H1 (cell line): ENCODE results near the gene TMEM117. TPM values are rescaled to one million over a fixed set of nuclear protein-coding genes. Genes with fewer than 3 reads are reported as not detected.

Experiments used
- CTCF ChIA-PET: fragments of 300-600 bp; sonication (Branson Sonifier 250); formaldehyde crosslinking; loops from one replicate; lab custom pipeline; 2021; ENCODE audit not compliant: partially characterized antibody; lab: Charles Lee
- POLR2A ChIA-PET: fragments of 300-600 bp; sonication (Branson Sonifier 250); formaldehyde crosslinking; loops from one replicate; lab custom pipeline; 2021; ENCODE audit warnings: inconsistent platforms; ENCODE audit not compliant: partially characterized antibody; lab: Charles Lee
- DNase-seq, 2 experiments: peaks; one replicate each; pipeline versions ENCODE4 v3.0.0 to v3.0.0-alpha.2; 2010 to 2022; ENCODE audit warnings: low spot score in 2 of 2, low read depth in 1 of 2, mixed read lengths in 1 of 2
- FAIRE-seq: peaks from 2 replicates; lab custom pipeline; 2011; peaks lifted over from hg19 to GRCh38; lab: Jason Lieb, UNC
- H2AFZ ChIP-seq: 2 replicates; pipeline ENCODE4 v1.8.1; 2012; ENCODE audit warnings: low read length, inconsistent platforms
- H2AK5ac ChIP-seq: 2 replicates; pipeline ENCODE4 v1.6.1; 2013; ENCODE audit warnings: low read depth, low read length
- H2BK120ac ChIP-seq: replicated peaks from 2 replicates; pipeline ENCODE3; 2013; ENCODE audit warnings: low read depth, low read length, inconsistent platforms
- H2BK12ac ChIP-seq: 2 replicates; pipeline ENCODE4 v1.6.1; 2013; ENCODE audit warnings: low read depth, low read length
- H2BK15ac ChIP-seq: 2 replicates; pipeline ENCODE4 v1.6.1; 2013; ENCODE audit warnings: low read length
- H2BK20ac ChIP-seq: 2 replicates; pipeline ENCODE4 v1.6.1; 2013; ENCODE audit warnings: low read length
- H2BK5ac ChIP-seq: 2 replicates; pipeline ENCODE4 v1.6.1; 2013; ENCODE audit warnings: low read depth, low read length
- H3K14ac ChIP-seq: 2 replicates; pipeline ENCODE4 v1.6.1; 2013; ENCODE audit warnings: inconsistent platforms; ENCODE audit not compliant: insufficient read length
- H3K18ac ChIP-seq: 2 replicates; pipeline ENCODE4 v1.6.1; 2013; ENCODE audit warnings: low read length; ENCODE audit errors: extremely low read depth
- H3K23ac ChIP-seq: 2 replicates; pipeline ENCODE4 v1.6.1; 2013; ENCODE audit warnings: inconsistent platforms; ENCODE audit not compliant: insufficient read length
- H3K23me2 ChIP-seq: 2 replicates; pipeline ENCODE4 v1.6.1; 2013; ENCODE audit warnings: low read depth, low read length
- H3K27ac ChIP-seq: 2 replicates; pipeline ENCODE4 v1.6.1; 2011; ENCODE audit warnings: low read depth, low read length, inconsistent platforms
- H3K27me3 ChIP-seq, 4 experiments: replicated peaks in 1 of 4; 1 replicate in 1 of 4; 2 replicates in 3 of 4; pipeline versions ENCODE4 v1.6.1 to v1.8.1; 2011 to 2013; ENCODE audit warnings: low read length in 3 of 4, mild to moderate bottlenecking in 3 of 4, inconsistent platforms in 2 of 4, mixed read lengths in 2 of 4, moderate library complexity in 1 of 4; ENCODE audit not compliant: control insufficient read depth in 3 of 4, insufficient read depth in 3 of 4; ENCODE audit errors: extremely low read depth in 1 of 4
- H3K36me3 ChIP-seq, 4 experiments: 2 replicates each; pipeline versions ENCODE4 v1.6.1 to v1.8.1; 2011 to 2013; ENCODE audit warnings: mild to moderate bottlenecking in 4 of 4, low read length in 3 of 4, moderate library complexity in 2 of 4, control low read depth in 1 of 4, inconsistent platforms in 1 of 4; ENCODE audit not compliant: insufficient read depth in 4 of 4, control insufficient read depth in 2 of 4
- H3K4ac ChIP-seq: replicated peaks from 2 replicates; pipeline ENCODE3; 2013; ENCODE audit warnings: low read length, low read depth, mixed read lengths, inconsistent platforms; ENCODE audit not compliant: insufficient read length
- H3K4me1 ChIP-seq, 4 experiments: replicated peaks in 1 of 4; 1 replicate in 1 of 4; 2 replicates in 3 of 4; pipeline versions ENCODE4 v1.6.1 to v1.8.1; 2011 to 2013; ENCODE audit warnings: low read length in 3 of 4, inconsistent platforms in 2 of 4, mixed read lengths in 1 of 4; ENCODE audit not compliant: insufficient read depth in 4 of 4, control insufficient read depth in 3 of 4
- H3K4me2 ChIP-seq, 2 experiments: 2 replicates each; pipeline versions ENCODE4 v1.6.1 to v1.8.1; 2011 to 2013; ENCODE audit warnings: low read depth in 2 of 2, low read length in 2 of 2, control low read depth in 1 of 2, inconsistent platforms in 1 of 2, mild to moderate bottlenecking in 1 of 2; ENCODE audit not compliant: insufficient read depth in 1 of 2
- H3K4me3 ChIP-seq, 4 experiments: fragments of 200-600, 300-600 bp in 1 of 4; sonication (generic), shearing (Covaris generic), sonication (Bioruptor Twin) in 1 of 4; 2 replicates each; pipeline versions ENCODE4 v1.5.1 to v1.8.1; 2011 to 2016; ENCODE audit warnings: low read length in 4 of 4, low read depth in 3 of 4, control low read depth in 2 of 4, inconsistent platforms in 2 of 4, mild to moderate bottlenecking in 2 of 4, mixed read lengths in 1 of 4, moderate library complexity in 1 of 4; ENCODE audit not compliant: insufficient read depth in 2 of 4; ENCODE audit errors: extremely low read depth in 1 of 4
- H3K56ac ChIP-seq: replicated peaks from 2 replicates; pipeline ENCODE3; 2013; ENCODE audit warnings: low read depth, mild to moderate bottlenecking, mixed read lengths, low read length, inconsistent platforms; ENCODE audit not compliant: insufficient read length
- H3K79me1 ChIP-seq: 2 replicates; pipeline ENCODE4 v1.6.1; 2013; ENCODE audit warnings: low read depth, low read length, control low read depth
- H3K79me2 ChIP-seq, 2 experiments: 2 replicates each; pipeline versions ENCODE4 v1.6.1 to v1.8.1; 2012 to 2013; ENCODE audit warnings: low read length in 2 of 2, mild to moderate bottlenecking in 2 of 2, inconsistent platforms in 1 of 2; ENCODE audit not compliant: insufficient read depth in 2 of 2, control insufficient read depth in 1 of 2
- H3K9ac ChIP-seq, 4 experiments: replicated peaks in 1 of 4; 1 replicate in 1 of 4; 2 replicates in 3 of 4; pipeline versions ENCODE4 v1.6.1 to v1.8.1; 2011 to 2013; ENCODE audit warnings: low read depth in 3 of 4, low read length in 3 of 4, control low read depth in 2 of 4, mild to moderate bottlenecking in 2 of 4, moderate library complexity in 2 of 4, inconsistent platforms in 1 of 4; ENCODE audit errors: extremely low read depth in 1 of 4
- H3K9me3 ChIP-seq, 2 experiments: 2 replicates each; pipeline versions ENCODE4 v1.6.1 to v1.8.1; 2012 to 2013; ENCODE audit warnings: mild to moderate bottlenecking in 2 of 2, moderate library complexity in 2 of 2, control low read depth in 1 of 2, inconsistent platforms in 1 of 2, low read depth in 1 of 2, low read length in 1 of 2, mixed read lengths in 1 of 2; ENCODE audit not compliant: insufficient read depth in 2 of 2
- H4K20me1 ChIP-seq, 2 experiments: replicated peaks in 1 of 2; 2 replicates each; pipeline versions ENCODE3 to v1.8.1; 2011 to 2013; ENCODE audit warnings: inconsistent platforms in 2 of 2, low read length in 2 of 2, mild to moderate bottlenecking in 1 of 2; ENCODE audit not compliant: insufficient read depth in 2 of 2, control insufficient read depth in 1 of 2
- H4K5ac ChIP-seq: 2 replicates; pipeline ENCODE4 v1.6.1; 2013; ENCODE audit warnings: low read length, low read depth, mixed read lengths, inconsistent platforms; ENCODE audit not compliant: insufficient read length
- H4K8ac ChIP-seq: 2 replicates; pipeline ENCODE4 v1.8.0; 2013; ENCODE audit warnings: mild to moderate bottlenecking, moderate library complexity, low read length, inconsistent platforms; ENCODE audit not compliant: insufficient read depth; ENCODE audit errors: extremely low read depth
- H4K91ac ChIP-seq: replicated peaks from 2 replicates; pipeline ENCODE3; 2013; ENCODE audit warnings: low read length, mixed read lengths, inconsistent platforms; ENCODE audit not compliant: insufficient read length
- GABPA ChIP-seq: IDR thresholded peaks from 2 replicates; pipeline ENCODE4 v1.6.1; 2011; ENCODE audit warnings: mild to moderate bottlenecking, low read length, moderate library complexity, borderline replicate concordance; ENCODE audit not compliant: insufficient read depth
- MAX ChIP-seq: IDR thresholded peaks from 2 replicates; pipeline ENCODE4 v1.6.1; 2012; ENCODE audit warnings: inconsistent platforms
- NRF1 ChIP-seq: IDR thresholded peaks from 2 replicates; pipeline ENCODE4 v1.6.1; 2011; ENCODE audit warnings: mild to moderate bottlenecking, low read depth, low read length, improper control_type of control experiment
- POU5F1 ChIP-seq: IDR thresholded peaks from 2 replicates; pipeline ENCODE4 v1.6.1; 2011; ENCODE audit warnings: low read depth, mild to moderate bottlenecking, low read length, moderate library complexity
- RBBP5 ChIP-seq: IDR thresholded peaks from 2 replicates; pipeline ENCODE4 v1.7.1; 2012; ENCODE audit warnings: low read depth, mild to moderate bottlenecking, inconsistent platforms, low read length, moderate library complexity, borderline replicate concordance
- SIX5 ChIP-seq: IDR thresholded peaks from 2 replicates; pipeline ENCODE4 v1.6.1; 2011; ENCODE audit warnings: mild to moderate bottlenecking, low read depth, low read length
- SRF ChIP-seq: IDR thresholded peaks from 2 replicates; pipeline ENCODE4 v1.6.1; 2011; ENCODE audit warnings: mild to moderate bottlenecking, low read depth, low read length, moderate library complexity
- polyA plus RNA-seq, 7 experiments: library from polyadenylated mRNA; depleted of rRNA in 3 of 7; stranded (reverse) in 5 of 7; unstranded in 2 of 7; fragments of >200 nt in 5 of 7; fragments of 200-250 nt in 2 of 7; gene quantifications; 1 replicate in 5 of 7; 2 replicates in 1 of 7; 4 replicates in 1 of 7; pipeline versions ENCODE4 v1.2.1 to v1.2.3, GENCODE V29; 2011 to 2013; ENCODE audit warnings: missing spikeins in 2 of 7, mixed read lengths in 2 of 7
- total RNA-seq: library from RNA; stranded (reverse); fragmentation: NEBNext Ultra II Directional; extraction: Animal tissue kit (Norgen Biotek cat#: 25700); gene quantifications from 2 replicates; pipeline ENCODE4 v1.2.1, GENCODE V29; 2021

Gene TMEM117
- total and polyA plus RNA-seq, 2 of the 8 experiments (the other 6 are each of a cell fraction or from before 2014, with no cell fraction given): 0.80 to 1.4 TPM

GRCh38 chr12:43992856-43993255, 157.0 kb downstream of the TMEM117 start:
- H3K4me1 ChIP-seq: no peaks in the 10 kb centered on the region
- no peak for TF ChIP-seq SIX5
- no peak for TF ChIP-seq SRF
- TF ChIP-seq GABPA: no peak
- TF ChIP-seq NRF1: no peak
- no peak for TF ChIP-seq MAX
- no peak for TF ChIP-seq RBBP5
- TF ChIP-seq POU5F1: no peak
- no peak overlapping the region for H2BK12ac ChIP-seq
- no peak overlapping the region for H3K4ac ChIP-seq
- no peak overlapping the region for H3K18ac ChIP-seq
- H4K91ac ChIP-seq: no peak overlapping the region
- no peaks in the 10 kb centered on the region for H3K79me1 ChIP-seq
- no peak overlapping the region for H3K27ac ChIP-seq
- no peaks in the 10 kb centered on the region for H3K36me3 ChIP-seq
- H4K5ac ChIP-seq: no peak overlapping the region
- ChIA-PET CTCF (interaction anchor here (1.3 kb wide), 1 partner anchor 8 kb away, joined by 4 read pairs; no protein-coding TSS in a partner anchor), POLR2A (no interaction called here)
- no peak overlapping the region for H2AFZ ChIP-seq
- H3K9ac ChIP-seq: no peak overlapping the region
- no peak overlapping the region for H3K4me3 ChIP-seq
- H3K79me2 ChIP-seq: no peaks in the 10 kb centered on the region
- no peak overlapping the region for H3K23ac ChIP-seq
- H3K4me2 ChIP-seq: no peak overlapping the region
- H3K23me2 ChIP-seq: no peaks in the 10 kb centered on the region
- no peak for FAIRE-seq
- DNase-seq: no peak
- no peak overlapping the region for H3K14ac ChIP-seq
- H4K8ac ChIP-seq: no peak overlapping the region
- H3K27me3 ChIP-seq: no peaks in the 10 kb centered on the region
- H2BK15ac ChIP-seq: no peak overlapping the region
- H2BK20ac ChIP-seq: no peak overlapping the region
- no peak overlapping the region for H2BK120ac ChIP-seq
- H3K56ac ChIP-seq: no peak overlapping the region
- no peaks in the 10 kb centered on the region for H3K9me3 ChIP-seq
- no peak overlapping the region for H2AK5ac ChIP-seq
- no peaks in the 10 kb centered on the region for H4K20me1 ChIP-seq
- no peak overlapping the region for H2BK5ac ChIP-seq
